Measurements from ENCODE around the gene DGKI.

Gene DGKI

GRCh38 chr7:137674048-137674447 lies 172.7 kb downstream of the DGKI start:
- H3K9me3 ChIP-seq (ENCODE audit: low read length), result no peaks in the 10 kb centered on the region
- no peak overlapping the region for H2AFZ ChIP-seq (ENCODE audit: low read depth, low read length)
- H3K27me3 ChIP-seq (ENCODE audit: insufficient read depth, low read length), result no peaks in the 10 kb centered on the region
- no peak overlapping the region for H3K4me3 ChIP-seq (ENCODE audit: low read length)
- no peaks in the 10 kb centered on the region for H3K4me1 ChIP-seq (ENCODE audit: insufficient read depth, low read length)
- no peaks in the 10 kb centered on the region for H3K36me3 ChIP-seq (ENCODE audit: insufficient read depth, low read length)

- no peaks in the 10 kb centered on the region for H3K9me3 ChIP-seq (ENCODE audit: low read length)
- H3K27me3 ChIP-seq (ENCODE audit: insufficient read depth, low read length), result no peaks in the 10 kb centered on the region
- no peaks in the 10 kb centered on the region for H3K4me1 ChIP-seq (ENCODE audit: insufficient read depth, low read length)
- no peak overlapping the region for H3K4me3 ChIP-seq (ENCODE audit: low read length)
- H2AFZ ChIP-seq (ENCODE audit: low read depth, low read length), result no peak overlapping the region
- H3K36me3 ChIP-seq (ENCODE audit: insufficient read depth, low read length), result no peaks in the 10 kb centered on the region
Measured at GRCh38 chr7:137671920-137672319, 174.9 kb downstream of the DGKI start.

GRCh38 chr7:137670222-137671064 lies 176.3 kb downstream of the DGKI start:
- Histone ChIP-seq H3K36me3 (ENCODE audit: insufficient read depth, low read length) (no peaks in the 10 kb centered on the region), H3K4me3 (ENCODE audit: low read length) (no peak overlapping the region), H3K27me3 (ENCODE audit: insufficient read depth, low read length) (no peaks in the 10 kb centered on the region), H3K4me1 (ENCODE audit: insufficient read depth, low read length) (no peaks in the 10 kb centered on the region), H2AFZ (ENCODE audit: low read depth, low read length) (no peak overlapping the region), H3K9me3 (ENCODE audit: low read length) (no peaks in the 10 kb centered on the region)

GRCh38 chr7:137669706-137670105 lies 177.1 kb downstream of the DGKI start:
- no peak overlapping the region for H2AFZ ChIP-seq (ENCODE audit: low read depth, low read length)
- H3K4me1 ChIP-seq (ENCODE audit: insufficient read depth, low read length), result no peaks in the 10 kb centered on the region
- no peaks in the 10 kb centered on the region for H3K36me3 ChIP-seq (ENCODE audit: insufficient read depth, low read length)
- no peak overlapping the region for H3K4me3 ChIP-seq (ENCODE audit: low read length)
- H3K27me3 ChIP-seq (ENCODE audit: insufficient read depth, low read length), result no peaks in the 10 kb centered on the region
- no peaks in the 10 kb centered on the region for H3K9me3 ChIP-seq (ENCODE audit: low read length)

GRCh38 chr7:137668404-137668803 lies 178.4 kb downstream of the DGKI start:
- Histone ChIP-seq H3K9me3 (ENCODE audit: low read length) (no peaks in the 10 kb centered on the region), H2AFZ (ENCODE audit: low read depth, low read length) (no peak overlapping the region), H3K4me3 (ENCODE audit: low read length) (no peak overlapping the region), H3K36me3 (ENCODE audit: insufficient read depth, low read length) (no peaks in the 10 kb centered on the region), H3K4me1 (ENCODE audit: insufficient read depth, low read length) (no peaks in the 10 kb centered on the region), H3K27me3 (ENCODE audit: insufficient read depth, low read length) (no peaks in the 10 kb centered on the region)

- no peaks in the 10 kb centered on the region for H3K9me3 ChIP-seq (ENCODE audit: low read length)
- no peaks in the 10 kb centered on the region for H3K4me1 ChIP-seq (ENCODE audit: insufficient read depth, low read length)
- no peak overlapping the region for H2AFZ ChIP-seq (ENCODE audit: low read depth, low read length)
- no peaks in the 10 kb centered on the region for H3K36me3 ChIP-seq (ENCODE audit: insufficient read depth, low read length)
- no peaks in the 10 kb centered on the region for H3K27me3 ChIP-seq (ENCODE audit: insufficient read depth, low read length)
- no peak overlapping the region for H3K4me3 ChIP-seq (ENCODE audit: low read length)
Measured at GRCh38 chr7:137667633-137668387, 179.0 kb downstream of the DGKI start.

- no peaks in the 10 kb centered on the region for H3K36me3 ChIP-seq (ENCODE audit: insufficient read depth, low read length)
- H3K4me1 ChIP-seq (ENCODE audit: insufficient read depth, low read length), result no peaks in the 10 kb centered on the region
- no peaks in the 10 kb centered on the region for H3K9me3 ChIP-seq (ENCODE audit: low read length)
- H2AFZ ChIP-seq (ENCODE audit: low read depth, low read length), result no peak overlapping the region
- H3K4me3 ChIP-seq (ENCODE audit: low read length), result no peak overlapping the region
- H3K27me3 ChIP-seq (ENCODE audit: insufficient read depth, low read length), result no peaks in the 10 kb centered on the region
Measured at GRCh38 chr7:137664846-137665245, 181.9 kb downstream of the DGKI start.

GRCh38 chr7:137661634-137662033 lies 185.1 kb downstream of the DGKI start:
- Histone ChIP-seq H2AFZ (ENCODE audit: low read depth, low read length) (no peak overlapping the region), H3K9me3 (ENCODE audit: low read length) (no peaks in the 10 kb centered on the region), H3K4me1 (ENCODE audit: insufficient read depth, low read length) (peaks cover 17% of the 10 kb centered on the region), H3K4me3 (ENCODE audit: low read length) (no peak overlapping the region), H3K27me3 (ENCODE audit: insufficient read depth, low read length) (no peaks in the 10 kb centered on the region), H3K36me3 (ENCODE audit: insufficient read depth, low read length) (no peaks in the 10 kb centered on the region)

GRCh38 chr7:137658190-137658900 lies 188.4 kb downstream of the DGKI start:
- peaks cover 17% of the 10 kb centered on the region for H3K4me1 ChIP-seq (ENCODE audit: insufficient read depth, low read length)
- H3K36me3 ChIP-seq (ENCODE audit: insufficient read depth, low read length), result no peaks in the 10 kb centered on the region
- H3K27me3 ChIP-seq (ENCODE audit: insufficient read depth, low read length), result no peaks in the 10 kb centered on the region
- H2AFZ ChIP-seq (ENCODE audit: low read depth, low read length), result no peak overlapping the region
- H3K9me3 ChIP-seq (ENCODE audit: low read length), result no peaks in the 10 kb centered on the region
- H3K4me3 ChIP-seq (ENCODE audit: low read length), result no peak overlapping the region

- H3K4me1 ChIP-seq (ENCODE audit: insufficient read depth, low read length), result peaks cover 17% of the 10 kb centered on the region
- H2AFZ ChIP-seq (ENCODE audit: low read depth, low read length), result no peak overlapping the region
Measured at GRCh38 chr7:137657476-137658189, 189.1 kb downstream of the DGKI start.

GRCh38 chr7:137656850-137657232 lies 189.9 kb downstream of the DGKI start:
- H3K4me1 ChIP-seq (ENCODE audit: insufficient read depth, low read length), result peaks cover 17% of the 10 kb centered on the region
- H3K4me3 ChIP-seq (ENCODE audit: low read length), result no peak overlapping the region
- no peak overlapping the region for H2AFZ ChIP-seq (ENCODE audit: low read depth, low read length)
- H3K9me3 ChIP-seq (ENCODE audit: low read length), result no peaks in the 10 kb centered on the region
- no peaks in the 10 kb centered on the region for H3K27me3 ChIP-seq (ENCODE audit: insufficient read depth, low read length)
- no peaks in the 10 kb centered on the region for H3K36me3 ChIP-seq (ENCODE audit: insufficient read depth, low read length)

More at GRCh38 chr7:137657476-137658189, 189.1 kb downstream of the DGKI start:
- H3K9me3 ChIP-seq (ENCODE audit: low read length), result no peaks in the 10 kb centered on the region
- no peak overlapping the region for H3K4me3 ChIP-seq (ENCODE audit: low read length)
- no peaks in the 10 kb centered on the region for H3K36me3 ChIP-seq (ENCODE audit: insufficient read depth, low read length)
- no peaks in the 10 kb centered on the region for H3K27me3 ChIP-seq (ENCODE audit: insufficient read depth, low read length)

- H3K36me3 ChIP-seq (ENCODE audit: insufficient read depth, low read length), result no peaks in the 10 kb centered on the region
- H3K4me1 ChIP-seq (ENCODE audit: insufficient read depth, low read length), result peaks cover 17% of the 10 kb centered on the region
- no peaks in the 10 kb centered on the region for H3K27me3 ChIP-seq (ENCODE audit: insufficient read depth, low read length)
- no peak overlapping the region for H2AFZ ChIP-seq (ENCODE audit: low read depth, low read length)
- no peak overlapping the region for H3K4me3 ChIP-seq (ENCODE audit: low read length)
- H3K9me3 ChIP-seq (ENCODE audit: low read length), result no peaks in the 10 kb centered on the region
Measured at GRCh38 chr7:137656227-137656849, 190.4 kb downstream of the DGKI start.

Data from neuron (in vitro differentiated cells).